Psoas muscle (tissue), 8 donors: Measurements from ENCODE around the gene TXNDC11. TPM values are rescaled to one million over a fixed set of nuclear protein-coding genes. Genes with fewer than 3 reads are reported as not detected.
A peak's percentile ranks its signal among the peaks of the same experiment; 100 is the strongest.

ENCODE experiments used
- ATAC-seq, 4 donors: fragments of 200-7000 bp; cut with Tn5 transposase; one replicate each; pipeline ENCODE4 v1.9.1; 2020; ENCODE audit warnings: moderate library complexity in 3 of 4, mild to moderate bottlenecking in 2 of 4
- DNase-seq, 2 donors: peaks; one replicate each; pipeline ENCODE4 v3.0.0-alpha.2; 2020
- H3K27ac ChIP-seq: fragments of 200-600 bp; one replicate; pipeline ENCODE4 v1.8.0; 2022
- H3K27me3 ChIP-seq, 3 donors: fragments of 200-600 bp in 1 of 3; one replicate each; pipeline versions ENCODE4 v1.6.1 to v1.8.0; 2013 to 2022; ENCODE audit warnings: low read length in 2 of 3, mild to moderate bottlenecking in 2 of 3, moderate library complexity in 1 of 3; ENCODE audit not compliant: insufficient read depth in 3 of 3
- H3K36me3 ChIP-seq, 2 donors: fragments of 200-600 bp in 1 of 2; one replicate each; pipeline versions ENCODE4 v1.6.1 to v1.8.0; 2013 to 2022; ENCODE audit warnings: low read depth in 1 of 2, mild to moderate bottlenecking in 1 of 2, moderate library complexity in 1 of 2; ENCODE audit not compliant: insufficient read depth in 1 of 2
- H3K4me1 ChIP-seq: fragments of 200-600 bp; one replicate; pipeline ENCODE4 v1.8.0; 2022
- H3K4me3 ChIP-seq: fragments of 200-600 bp; one replicate; pipeline ENCODE4 v1.8.0; 2022; ENCODE audit warnings: mild to moderate bottlenecking
- H3K9me3 ChIP-seq: fragments of 200-600 bp; one replicate; pipeline ENCODE4 v1.8.0; 2022
- WGBS, 3 donors: extraction: QIAGEN DNeasy Blood & Tissue Kit; methylation state at CpG; one replicate each; pipeline versions ENCODE4 v1.1.6 to v1.1.7; 2013; 5-methylcytosine and 5-hydroxymethylcytosine counted together
- intact Hi-C, 2 donors: fragments of 100-400 bp; cut with DNase I; formaldehyde crosslinking; loops; one replicate each; pipeline versions ENCODE4 v1.11.0 to v1.14.2; 2022
- polyA plus RNA-seq, 3 donors: library from polyadenylated mRNA; stranded (reverse); fragments of 200-250 nt; gene quantifications; one replicate each; pipeline ENCODE4 v1.2.3, GENCODE V29; 2013
- total RNA-seq, 4 donors: library from RNA; stranded (reverse); fragmentation: NEBNext Ultra II Directional in 2 of 4; extraction: Animal tissue kit (Norgen Biotek cat#: 25700) in 2 of 4; gene quantifications; one replicate each; pipeline versions ENCODE4 v1.2.1 to v1.2.4, GENCODE V29; 2021 to 2023
- TF ChIP-seq, protein P1 (sequence below): fragments of 200-600 bp; IDR thresholded peaks from one replicate; pipeline ENCODE4 v1.8.0; 2022; ENCODE audit warnings: antibody characterized with exemption
- donor health status: healthy with polysubstance abuse.
- donor health status: DM: no; HTN: no; CAD: no; lungs with moderate emphysema.
- donor health status: Bipolar disorder and iron deficiency.
- donor health status: healthy.
- donor health status: DM: yes; HTN: yes; CAD: no.
- donor health status: DM: no; HTN: no; CAD: no.
- donor health status: DM: no; HTN: no; CAD: no.
- donor health status: DM: yes; HTN: yes; CAD: no.

TXNDC11 gene
- total and polyA plus RNA-seq, 7 donors = 21.3 to 49.1 (median 37.2) TPM

DNA sequence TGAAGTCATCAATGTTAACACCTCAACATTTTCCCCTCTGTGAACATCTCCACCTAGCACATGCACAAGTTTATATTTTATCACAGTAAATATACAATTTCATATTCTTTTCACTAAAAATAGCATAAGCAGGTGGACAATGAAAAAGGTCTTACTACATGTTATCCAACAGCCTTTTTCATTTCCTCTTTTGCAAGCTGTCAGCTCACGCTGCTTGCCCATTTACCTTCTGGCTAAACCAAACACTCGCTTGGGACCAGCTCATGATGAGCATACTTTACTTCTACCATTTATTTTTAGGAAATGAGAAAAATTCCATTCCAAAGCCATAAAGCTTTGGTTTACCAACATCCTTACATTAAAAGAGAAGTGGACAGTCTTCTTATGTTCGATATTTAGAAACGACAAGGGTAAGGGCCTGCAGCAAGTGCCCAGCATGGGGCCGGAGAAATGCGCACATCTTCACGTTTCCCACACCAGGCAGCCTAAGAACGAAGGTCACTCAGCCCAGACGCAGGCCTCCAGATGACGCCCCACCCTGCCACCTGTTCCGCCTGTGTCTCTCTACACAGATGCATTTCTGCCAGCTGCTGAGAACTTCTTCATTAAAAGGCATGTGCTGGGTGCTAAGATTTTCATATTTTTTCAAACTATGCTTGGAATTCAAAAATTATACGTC lies 60.5 kb downstream of the TXNDC11 start:
- H3K27me3 ChIP-seq = no peaks in the 10 kb centered on the region
- DNase-seq (peak in 1 of 2 donors; percentile 60), ATAC-seq (peak; percentile 66 to 72 (median 67))
- intact Hi-C loops = no loop called here
- H3K27ac ChIP-seq = peak overlapping the region; percentile 91
- TF ChIP-seq, protein P1, sequence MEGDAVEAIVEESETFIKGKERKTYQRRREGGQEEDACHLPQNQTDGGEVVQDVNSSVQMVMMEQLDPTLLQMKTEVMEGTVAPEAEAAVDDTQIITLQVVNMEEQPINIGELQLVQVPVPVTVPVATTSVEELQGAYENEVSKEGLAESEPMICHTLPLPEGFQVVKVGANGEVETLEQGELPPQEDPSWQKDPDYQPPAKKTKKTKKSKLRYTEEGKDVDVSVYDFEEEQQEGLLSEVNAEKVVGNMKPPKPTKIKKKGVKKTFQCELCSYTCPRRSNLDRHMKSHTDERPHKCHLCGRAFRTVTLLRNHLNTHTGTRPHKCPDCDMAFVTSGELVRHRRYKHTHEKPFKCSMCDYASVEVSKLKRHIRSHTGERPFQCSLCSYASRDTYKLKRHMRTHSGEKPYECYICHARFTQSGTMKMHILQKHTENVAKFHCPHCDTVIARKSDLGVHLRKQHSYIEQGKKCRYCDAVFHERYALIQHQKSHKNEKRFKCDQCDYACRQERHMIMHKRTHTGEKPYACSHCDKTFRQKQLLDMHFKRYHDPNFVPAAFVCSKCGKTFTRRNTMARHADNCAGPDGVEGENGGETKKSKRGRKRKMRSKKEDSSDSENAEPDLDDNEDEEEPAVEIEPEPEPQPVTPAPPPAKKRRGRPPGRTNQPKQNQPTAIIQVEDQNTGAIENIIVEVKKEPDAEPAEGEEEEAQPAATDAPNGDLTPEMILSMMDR = no peak
- peaks cover 81% of the 10 kb centered on the region for H3K4me1 ChIP-seq
- H3K36me3 ChIP-seq = peaks cover 7 to 69% of the 10 kb centered on the region in 2 donors
- H3K9me3 ChIP-seq = no peaks in the 10 kb centered on the region
- H3K4me3 ChIP-seq = no peak overlapping the region
- 32 to 46% (median 39%) methylated on average over 12 of the region's 12 CpGs for WGBS, 3 donors

DNA sequence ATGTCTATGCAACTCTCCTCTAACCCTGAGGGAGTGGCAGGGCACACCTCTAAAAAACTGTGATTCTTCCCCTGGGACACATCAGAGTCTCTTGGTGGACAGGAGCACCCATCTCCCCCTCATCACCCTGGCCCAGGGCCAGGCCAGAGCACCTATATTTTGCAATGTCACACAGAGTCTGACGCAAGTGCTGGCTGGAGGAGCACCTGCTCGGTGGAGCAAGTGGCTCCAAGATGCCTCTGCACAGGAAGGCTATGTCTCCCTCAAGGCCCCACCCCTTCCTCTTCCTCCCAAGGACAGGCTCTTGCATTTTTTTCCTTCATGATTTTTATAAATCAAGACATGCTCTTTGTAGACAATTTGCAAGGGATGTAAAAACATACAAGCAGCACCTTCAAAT lies 61.1 kb downstream of the TXNDC11 start:
- ATAC-seq = peak; percentile 53 to 69 (median 64)
- Histone ChIP-seq H3K4me3 (no peak overlapping the region), H3K27me3 (no peaks in the 10 kb centered on the region), H3K36me3 (peaks cover 7 to 68% of the 10 kb centered on the region in 2 donors), H3K4me1 (peaks cover 80% of the 10 kb centered on the region), H3K27ac (peak overlapping the region; percentile 91), H3K9me3 (no peaks in the 10 kb centered on the region)
- WGBS, 3 donors = 11 to 35% (median 16%) methylated on average over 2 of the region's 2 CpGs
- intact Hi-C loops = no loop called here
- TF ChIP-seq, protein P1 = no peak
- DNase-seq = peak; percentile 72 to 79

DNA sequence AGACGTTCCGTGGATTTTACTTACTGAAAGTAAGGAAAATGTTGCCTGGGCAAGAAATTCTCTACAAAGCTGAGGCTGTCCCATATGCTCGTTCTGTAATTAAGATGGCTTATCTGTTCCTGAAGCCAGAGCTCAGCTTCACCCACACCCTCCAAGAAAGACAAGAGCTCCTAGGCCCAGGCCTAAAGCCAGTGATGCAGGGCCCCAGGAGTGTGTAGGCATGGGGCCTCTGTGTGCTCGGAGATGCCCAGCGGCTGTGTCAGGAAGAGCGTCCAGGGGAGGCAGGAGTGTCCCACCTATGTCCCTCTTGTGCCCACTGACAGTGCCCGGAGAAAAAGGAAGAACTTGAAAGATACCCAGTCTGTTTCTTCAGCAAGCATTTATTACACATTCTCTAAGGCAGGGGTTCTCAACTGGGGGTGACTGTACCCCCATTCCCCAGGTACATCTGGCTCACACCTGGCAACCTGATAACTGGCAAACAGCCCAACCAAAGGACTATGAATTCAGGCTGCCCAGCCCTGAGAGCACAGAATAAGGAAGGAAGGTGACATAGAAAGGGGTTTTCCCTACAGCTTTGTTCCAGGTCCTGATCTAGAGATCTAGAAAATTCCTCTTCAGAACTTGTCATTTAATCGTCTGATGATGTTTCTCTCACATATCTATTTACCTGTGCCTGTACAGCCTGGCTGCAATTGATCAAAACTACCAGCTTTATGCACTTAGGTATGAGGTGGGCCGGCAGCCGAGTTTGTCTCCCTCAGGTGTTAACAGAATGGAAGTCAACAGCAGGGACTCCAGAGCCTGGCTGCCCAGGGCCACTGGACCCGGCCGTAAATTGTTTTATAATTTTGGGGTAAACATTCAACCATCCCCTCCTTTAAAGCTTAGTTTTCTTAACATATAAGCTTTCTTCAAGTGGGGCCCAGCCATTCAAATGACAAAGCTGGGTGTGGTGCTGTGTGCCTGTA lies 62.4 kb downstream of the TXNDC11 start:
- no peaks in the 10 kb centered on the region for H3K9me3 ChIP-seq
- no peak overlapping the region for H3K4me3 ChIP-seq
- H3K4me1 ChIP-seq = peaks cover 84% of the 10 kb centered on the region
- H3K27ac ChIP-seq = peak overlapping the region; percentile 91
- no peak for DNase-seq
- WGBS, 3 donors = 69 to 81% (median 81%) methylated on average over 12 of the region's 12 CpGs
- TF ChIP-seq, protein P1 = no peak
- no peaks in the 10 kb centered on the region for H3K27me3 ChIP-seq
- no peak for ATAC-seq
- H3K36me3 ChIP-seq = peaks cover 7 to 66% of the 10 kb centered on the region in 2 donors
- intact Hi-C loops = loop anchor here in 1 of 2 donors (5.0 kb wide), 2 partner anchors 32 to 117 kb away; partner anchors contain the start of gene ZC3H7A

- Histone ChIP-seq H3K27me3 (no peaks in the 10 kb centered on the region), H3K4me3 (no peak overlapping the region), H3K27ac (peak overlapping the region; percentile 91), H3K36me3 (peaks cover 7 to 56% of the 10 kb centered on the region in 2 donors), H3K4me1 (peaks cover 94% of the 10 kb centered on the region), H3K9me3 (no peaks in the 10 kb centered on the region)
- 20 to 69% (median 29%) methylated on average over 13 of the region's 13 CpGs for WGBS, 3 donors
- TF ChIP-seq, protein P1 = no peak
- intact Hi-C loops = loop anchor here in 1 of 2 donors (5.0 kb wide), 2 partner anchors 33 to 118 kb away; partner anchors contain the start of gene ZC3H7A
- peak in 3 of 4 donors; percentile 7 to 20 (median 19) for ATAC-seq
- DNase-seq = no peak
Observed at GRCh38 chr16:11679250-11679649, 63.4 kb downstream of the TXNDC11 start.
